Stimulated activated CD8-positive, alpha-beta memory T cell treated with anti-CD3 and anti-CD28 coated beads, Interleukin-2, amount 100 ng/mL, for 1 hour (primary cell): ENCODE measurements around the gene HCAR3.

Source experiments
- DNase-seq, 2 donors: peaks; one replicate each; pipeline ENCODE4 v3.0.0-alpha.2; 2020; ENCODE audit warnings: low read depth in 2 of 2

Gene HCAR3

GRCh38 chr12:122669397-122670070 lies 47.1 kb downstream of the HCAR3 start:
- no peak for DNase-seq

GRCh38 chr12:122668268-122668667 lies 48.3 kb downstream of the HCAR3 start:
- DNase-seq: no peak

- no peak for DNase-seq
Observed at GRCh38 chr12:122665759-122666158, 50.9 kb downstream of the HCAR3 start.

GRCh38 chr12:122665349-122665748 lies 51.3 kb downstream of the HCAR3 start:
- no peak for DNase-seq
